Endothelial cell of umbilical vein (primary cell): ENCODE data around the gene BAZ1B.

Experiments used
- CTCF ChIP-seq, 2 donors: IDR thresholded peaks; 1 replicate in 1 of 2; 2 replicates in 1 of 2; pipeline ENCODE4 v1.5.1; 2011; ENCODE audit warnings: low read length in 2 of 2, mild to moderate bottlenecking in 2 of 2, moderate library complexity in 2 of 2, control low read depth in 1 of 2, inconsistent platforms in 1 of 2, low read depth in 1 of 2; ENCODE audit not compliant: insufficient read depth in 1 of 2; ENCODE audit errors: extremely low read depth in 1 of 2
- EZH2 ChIP-seq: IDR thresholded peaks from 2 replicates; pipeline ENCODE4 v1.6.1; 2012; ENCODE audit warnings: borderline replicate concordance, low read depth, mild to moderate bottlenecking, moderate library complexity, low read length, inconsistent platforms; ENCODE audit not compliant: severe bottlenecking
- TF ChIP-seq, protein P1 (sequence below): IDR thresholded peaks from 2 replicates; pipeline ENCODE4 v1.6.1; 2011; ENCODE audit not compliant: insufficient read depth, insufficient read length

GRCh38 chr7:73454424-73454823 is 67.7 kb downstream of the BAZ1B start:
- TF ChIP-seq CTCF (IDR thresholded peaks at IDR 0.05; ENCODE audit: extremely low read depth in 1 of 2, insufficient read depth in 1 of 2, low read depth in 1 of 2, low read length in 2 of 2) (no peak), EZH2 (no peak)
- TF ChIP-seq, protein P1, sequence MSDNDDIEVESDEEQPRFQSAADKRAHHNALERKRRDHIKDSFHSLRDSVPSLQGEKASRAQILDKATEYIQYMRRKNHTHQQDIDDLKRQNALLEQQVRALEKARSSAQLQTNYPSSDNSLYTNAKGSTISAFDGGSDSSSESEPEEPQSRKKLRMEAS, result no peak
